Measurements from ENCODE around the gene SNX4. TPM values are rescaled to one million over a fixed set of nuclear protein-coding genes. Genes with fewer than 3 reads are reported as not detected.
"Not testable (repeated sequence)": the region's sequence is repeated elsewhere in the genome, so short reads cannot be mapped to it uniquely, and the experiment has no call there.

SNX4 gene
- total RNA-seq, 2 experiments from 2014 or later, result 36.2 to 38.6 TPM

GRCh38 chr3:125431391-125431790, 88.6 kb downstream of the SNX4 start:
- Mint-ChIP-seq H3K4me1 (ENCODE audit: low read depth) (no peaks in the 10 kb centered on the region), H3K27me3 (ENCODE audit: low read depth) (peaks cover 3% of the 10 kb centered on the region), H3K27ac (no peak overlapping the region), H3K36me3 (ENCODE audit: low read depth) (no peaks in the 10 kb centered on the region), H3K9me3 (ENCODE audit: insufficient read depth) (no peaks in the 10 kb centered on the region), H3K4me3 (no peak overlapping the region)
- CTCF ChIA-PET, result no interaction called here
- POLR2A ChIA-PET, result no interaction called here
- DNase-seq (no peak), ATAC-seq (no peak)

- Mint-ChIP-seq H3K4me3 (no peak overlapping the region), H3K27me3 (ENCODE audit: low read depth) (peaks cover 3% of the 10 kb centered on the region), H3K36me3 (ENCODE audit: low read depth) (no peaks in the 10 kb centered on the region), H3K9me3 (ENCODE audit: insufficient read depth) (no peaks in the 10 kb centered on the region), H3K4me1 (ENCODE audit: low read depth) (no peaks in the 10 kb centered on the region), H3K27ac (no peak overlapping the region)
- ATAC-seq (no peak), DNase-seq (no peak)
- CTCF ChIA-PET, result interaction anchor here (0.9 to 1.6 kb wide), 3 partner anchors 10 to 433 kb away, joined by 3 to 5 read pairs (median 4); no protein-coding TSS in a partner anchor
- POLR2A ChIA-PET, result no interaction called here
Observed at GRCh38 chr3:125428216-125428830, 91.7 kb downstream of the SNX4 start.

DNA sequence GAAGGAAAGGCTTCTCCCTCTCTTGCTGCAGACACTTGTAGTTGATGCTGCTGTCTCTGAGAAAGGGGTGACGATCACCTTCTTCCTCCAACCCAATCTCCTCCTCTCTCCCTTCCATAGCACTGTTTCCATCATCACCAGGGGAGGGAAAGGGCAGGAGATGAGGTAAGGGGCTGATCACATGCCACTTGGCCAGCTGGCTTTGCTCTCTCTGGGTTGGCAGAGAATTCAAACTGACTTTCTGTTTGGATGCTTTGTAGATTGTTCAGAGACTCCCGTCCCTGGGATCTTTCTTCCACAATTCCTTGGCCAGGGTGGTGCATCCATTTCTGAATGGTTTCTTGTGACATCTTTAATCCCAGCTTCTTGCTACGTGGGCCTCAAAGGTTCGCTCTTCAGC, 101.7 kb downstream of the SNX4 start:
- peaks cover 4% of the 10 kb centered on the region for H3K9me3 Mint-ChIP-seq (ENCODE audit: insufficient read depth)
- H3K4me1 Mint-ChIP-seq (ENCODE audit: low read depth), result no peaks in the 10 kb centered on the region
- ChIA-PET POLR2A (no interaction called here), CTCF (no interaction called here)
- H3K27me3 Mint-ChIP-seq (ENCODE audit: low read depth), result peaks cover 3% of the 10 kb centered on the region
- H3K36me3 Mint-ChIP-seq (ENCODE audit: low read depth), result no peaks in the 10 kb centered on the region
- ATAC-seq, result no peak
- no peak overlapping the region for H3K27ac Mint-ChIP-seq
- DNase-seq, result no peak
- no peak overlapping the region for H3K4me3 Mint-ChIP-seq

GRCh38 chr3:125416235-125416634, 103.8 kb downstream of the SNX4 start:
- H3K9me3 Mint-ChIP-seq (ENCODE audit: insufficient read depth), result peaks cover 4% of the 10 kb centered on the region
- H3K36me3 Mint-ChIP-seq (ENCODE audit: low read depth), result no peaks in the 10 kb centered on the region
- no peak for DNase-seq
- H3K4me3 Mint-ChIP-seq, result no peak overlapping the region
- H3K27ac Mint-ChIP-seq, result no peak overlapping the region
- ChIA-PET POLR2A (no interaction called here), CTCF (no interaction called here)
- ATAC-seq, result no peak
- no peaks in the 10 kb centered on the region for H3K4me1 Mint-ChIP-seq (ENCODE audit: low read depth)
- peaks cover 13% of the 10 kb centered on the region for H3K27me3 Mint-ChIP-seq (ENCODE audit: low read depth)

DNA sequence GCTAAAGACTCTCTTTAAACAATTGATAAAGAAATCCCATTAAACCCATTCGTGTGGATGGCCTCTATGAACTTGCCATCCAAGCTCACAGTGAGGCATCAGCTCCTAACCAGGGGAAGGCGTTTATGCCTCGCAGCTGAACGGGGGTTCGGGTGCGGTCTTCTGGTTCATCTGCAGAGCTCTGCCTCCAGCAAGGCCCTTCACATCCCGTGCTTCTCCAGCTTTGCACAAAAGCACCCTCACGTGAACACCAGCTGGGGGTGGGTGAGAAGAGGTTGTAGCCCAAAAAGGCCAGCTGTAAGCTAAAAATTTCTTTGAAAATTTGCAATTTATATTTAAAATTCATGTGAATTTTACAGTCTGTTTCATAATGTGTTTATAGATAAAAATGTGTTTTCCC, 105.3 kb downstream of the SNX4 start:
- ChIA-PET CTCF (interaction anchor here (1.7 kb wide), 1 partner anchor 24 kb away, joined by 4 read pairs; no protein-coding TSS in a partner anchor), POLR2A (no interaction called here)
- H3K36me3 Mint-ChIP-seq (ENCODE audit: low read depth), result no peaks in the 10 kb centered on the region
- no peaks in the 10 kb centered on the region for H3K4me1 Mint-ChIP-seq (ENCODE audit: low read depth)
- peaks cover 26% of the 10 kb centered on the region for H3K27me3 Mint-ChIP-seq (ENCODE audit: low read depth)
- ATAC-seq (no peak), DNase-seq (no peak)
- H3K4me3 Mint-ChIP-seq, result no peak overlapping the region
- H3K9me3 Mint-ChIP-seq (ENCODE audit: insufficient read depth), result peaks cover 3% of the 10 kb centered on the region
- H3K27ac Mint-ChIP-seq, result no peak overlapping the region

- DNase-seq, result no peak
- H3K27ac Mint-ChIP-seq, result no peak overlapping the region
- ATAC-seq, result no peak
- no peak overlapping the region for H3K4me3 Mint-ChIP-seq
- peaks cover 3% of the 10 kb centered on the region for H3K4me1 Mint-ChIP-seq (ENCODE audit: low read depth)
- H3K27me3 Mint-ChIP-seq (ENCODE audit: low read depth), result peaks cover 33% of the 10 kb centered on the region
- H3K9me3 Mint-ChIP-seq (ENCODE audit: insufficient read depth), result no peaks in the 10 kb centered on the region
- POLR2A ChIA-PET, result no interaction called here
- H3K36me3 Mint-ChIP-seq (ENCODE audit: low read depth), result no peaks in the 10 kb centered on the region
- CTCF ChIA-PET, result no interaction called here
Observed at GRCh38 chr3:125410922-125411321, 109.1 kb downstream of the SNX4 start.

DNA sequence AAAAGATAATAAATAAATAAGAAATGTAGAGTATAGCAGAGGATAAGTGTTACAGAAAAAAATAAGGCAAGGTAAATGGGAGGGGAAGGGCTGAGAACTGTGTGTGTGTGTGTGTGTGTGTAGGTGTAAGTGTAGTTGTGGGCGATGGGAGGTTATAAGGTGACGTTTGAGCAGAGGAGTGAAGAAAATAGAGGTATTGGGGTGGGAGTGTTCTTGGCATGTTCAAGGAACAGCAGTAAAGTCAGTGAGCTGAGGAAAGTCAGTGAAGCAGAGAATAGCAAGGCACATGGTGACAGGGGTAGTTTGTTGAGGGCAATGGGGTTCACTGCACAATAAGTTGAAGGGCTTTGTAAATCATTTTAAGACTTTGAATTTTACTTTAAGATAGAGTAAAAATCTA, 113.9 kb downstream of the SNX4 start:
- CTCF ChIA-PET, result no interaction called here
- POLR2A ChIA-PET, result no interaction called here
- ATAC-seq (no peak), DNase-seq (no peak)
- Mint-ChIP-seq H3K4me3 (no peak overlapping the region), H3K36me3 (ENCODE audit: low read depth) (no peaks in the 10 kb centered on the region), H3K4me1 (ENCODE audit: low read depth) (peaks cover 3% of the 10 kb centered on the region), H3K27ac (no peak overlapping the region), H3K9me3 (ENCODE audit: insufficient read depth) (no peaks in the 10 kb centered on the region), H3K27me3 (ENCODE audit: low read depth) (peaks cover 22% of the 10 kb centered on the region)

DNA sequence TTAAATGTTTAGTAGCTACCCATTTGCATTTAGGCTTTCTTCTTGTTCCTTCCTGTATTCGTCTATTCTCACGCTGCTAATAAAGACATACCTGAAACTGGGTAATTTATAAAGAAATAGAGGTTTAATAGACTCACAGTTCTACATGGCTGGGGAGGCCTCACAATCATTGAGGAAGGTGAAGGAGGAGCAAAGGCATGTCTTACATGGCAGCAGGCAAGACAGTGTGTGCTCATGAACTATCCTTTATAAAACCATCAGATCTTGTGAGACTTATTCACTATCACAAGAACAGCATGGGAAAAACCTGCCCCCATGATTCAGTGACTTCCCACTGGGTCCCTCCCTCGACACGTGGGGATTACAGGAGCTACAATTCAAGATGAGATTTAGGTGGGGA, 114.5 kb downstream of the SNX4 start:
- H3K4me3 Mint-ChIP-seq; CTCF ChIA-PET; H3K27ac Mint-ChIP-seq; H3K36me3 Mint-ChIP-seq (ENCODE audit: low read depth); ATAC-seq; H3K9me3 Mint-ChIP-seq (ENCODE audit: insufficient read depth); H3K4me1 Mint-ChIP-seq (ENCODE audit: low read depth); DNase-seq; POLR2A ChIA-PET: not testable (repeated sequence)
- H3K27me3 Mint-ChIP-seq (ENCODE audit: low read depth), result peaks cover 19% of the 10 kb centered on the region

DNA sequence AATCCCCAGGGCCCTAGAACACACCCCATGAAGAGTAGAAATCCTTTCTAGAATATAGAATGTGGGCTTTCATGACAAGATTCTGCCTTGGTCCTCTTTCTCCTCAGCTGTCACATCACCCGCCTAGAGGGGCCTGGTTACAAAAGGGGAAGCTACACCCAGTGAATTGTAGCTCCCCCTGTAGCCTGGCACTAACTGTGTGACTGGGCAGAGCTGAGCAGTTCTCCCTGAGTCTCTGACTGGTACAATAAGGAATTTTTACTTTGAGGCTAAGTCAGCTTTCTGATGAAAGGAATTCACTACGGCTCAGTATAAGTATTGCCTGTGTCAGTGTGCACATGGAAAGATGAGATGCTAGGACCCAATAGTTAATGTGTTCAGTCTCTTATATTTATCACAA, 116.2 kb downstream of the SNX4 start:
- Mint-ChIP-seq H3K4me1 (ENCODE audit: low read depth) (peaks cover 3% of the 10 kb centered on the region), H3K27me3 (ENCODE audit: low read depth) (peaks cover 17% of the 10 kb centered on the region), H3K4me3 (no peak overlapping the region), H3K9me3 (ENCODE audit: insufficient read depth) (no peaks in the 10 kb centered on the region), H3K27ac (no peak overlapping the region), H3K36me3 (ENCODE audit: low read depth) (no peaks in the 10 kb centered on the region)
- no peak for ATAC-seq
- no peak for DNase-seq
- ChIA-PET POLR2A (no interaction called here), CTCF (interaction anchor here (0.9 kb wide), 1 partner anchor 17 kb away, joined by 3 read pairs; no protein-coding TSS in a partner anchor)

DNA sequence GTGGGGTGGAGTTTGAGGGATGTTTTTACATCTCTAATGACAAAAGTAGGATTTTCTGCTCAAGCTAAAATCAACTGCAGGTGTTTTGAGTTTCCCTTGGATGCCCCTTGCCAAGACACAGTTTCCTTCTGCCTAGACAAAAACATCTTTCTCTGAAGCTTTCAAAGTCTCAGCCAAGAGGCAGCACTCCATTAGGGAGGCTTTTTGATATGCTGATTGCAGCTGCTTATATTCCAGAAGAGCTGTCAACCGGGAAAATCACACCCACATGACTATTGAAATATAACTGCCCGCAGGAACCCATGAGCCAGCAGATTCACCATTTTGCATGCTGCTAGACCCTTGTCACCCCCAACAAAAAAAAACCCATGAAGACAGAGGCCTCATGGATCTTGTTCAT, 117.4 kb downstream of the SNX4 start:
- CTCF ChIA-PET, result no interaction called here
- POLR2A ChIA-PET, result no interaction called here

DNA sequence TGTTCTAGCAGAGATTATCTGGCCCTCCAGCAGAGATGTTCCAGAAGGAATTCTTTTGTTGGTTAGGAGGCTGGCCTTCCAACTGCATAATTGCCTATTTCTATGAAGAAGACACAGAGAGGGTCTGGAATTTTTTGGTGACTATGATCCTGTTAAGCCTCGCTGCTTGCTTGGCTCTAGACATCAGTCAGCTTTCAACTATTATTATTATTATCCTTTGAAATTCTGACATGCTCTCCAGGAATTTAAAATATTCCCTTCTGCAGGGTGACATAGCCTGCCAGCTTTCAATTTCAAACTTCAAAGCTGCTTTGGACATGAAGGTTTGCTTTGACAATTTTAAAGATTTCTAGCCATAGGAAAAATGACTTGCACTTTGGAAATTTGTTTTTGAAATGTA, 118.6 kb downstream of the SNX4 start:
- no peak overlapping the region for H3K27ac Mint-ChIP-seq
- H3K36me3 Mint-ChIP-seq (ENCODE audit: low read depth), result no peaks in the 10 kb centered on the region
- no peaks in the 10 kb centered on the region for H3K9me3 Mint-ChIP-seq (ENCODE audit: insufficient read depth)
- peaks cover 3% of the 10 kb centered on the region for H3K4me1 Mint-ChIP-seq (ENCODE audit: low read depth)
- ChIA-PET POLR2A (no interaction called here), CTCF (interaction anchor here (1.5 kb wide), 1 partner anchor 184 kb away, joined by 3 read pairs; no protein-coding TSS in a partner anchor)
- ATAC-seq (no peak), DNase-seq (no peak)
- no peak overlapping the region for H3K4me3 Mint-ChIP-seq
- peaks cover 27% of the 10 kb centered on the region for H3K27me3 Mint-ChIP-seq (ENCODE audit: low read depth)

More for the DNA sequence above, 117.4 kb downstream of the SNX4 start:
- H3K36me3 Mint-ChIP-seq (ENCODE audit: low read depth), result no peaks in the 10 kb centered on the region
- no peaks in the 10 kb centered on the region for H3K9me3 Mint-ChIP-seq (ENCODE audit: insufficient read depth)
- peaks cover 3% of the 10 kb centered on the region for H3K4me1 Mint-ChIP-seq (ENCODE audit: low read depth)
- ATAC-seq, result no peak
- H3K27me3 Mint-ChIP-seq (ENCODE audit: low read depth), result peaks cover 24% of the 10 kb centered on the region
- no peak overlapping the region for H3K27ac Mint-ChIP-seq
- DNase-seq, result no peak
- H3K4me3 Mint-ChIP-seq, result no peak overlapping the region

DNA sequence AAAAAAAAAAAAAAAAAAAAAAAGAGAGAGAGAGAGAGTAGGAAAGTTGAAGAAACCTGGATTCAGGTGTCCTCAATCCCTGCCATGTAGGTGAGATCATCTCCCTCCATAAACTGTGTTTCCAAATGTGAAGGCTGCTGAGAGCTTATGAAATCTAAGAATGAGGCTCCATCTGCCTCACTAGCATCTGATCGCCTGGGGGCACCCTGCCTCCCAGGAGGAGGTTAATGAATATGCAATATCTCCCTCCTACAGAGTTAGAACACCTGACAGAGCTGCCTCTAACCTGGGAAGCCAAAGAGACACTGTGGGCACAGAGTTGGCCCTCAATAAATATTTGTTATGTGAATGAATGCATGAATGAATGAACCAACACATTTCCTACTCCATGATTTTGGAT, 121.0 kb downstream of the SNX4 start:
- no peak for ATAC-seq
- CTCF ChIA-PET, result no interaction called here
- no peak for DNase-seq

More for the DNA sequence above, 121.0 kb downstream of the SNX4 start:
- no peaks in the 10 kb centered on the region for H3K9me3 Mint-ChIP-seq (ENCODE audit: insufficient read depth)
- no peak overlapping the region for H3K27ac Mint-ChIP-seq
- no peaks in the 10 kb centered on the region for H3K4me1 Mint-ChIP-seq (ENCODE audit: low read depth)
- no peak overlapping the region for H3K4me3 Mint-ChIP-seq
- POLR2A ChIA-PET, result no interaction called here
- peaks cover 31% of the 10 kb centered on the region for H3K27me3 Mint-ChIP-seq (ENCODE audit: low read depth)
- H3K36me3 Mint-ChIP-seq (ENCODE audit: low read depth), result no peaks in the 10 kb centered on the region
